ENCODE data around the gene NET1. TPM values are rescaled to one million over a fixed set of nuclear protein-coding genes. Genes with fewer than 3 reads are reported as not detected.

The NET1 gene
- total and polyA plus RNA-seq, 8 donors, result 50.2 to 246 (median 84.6) TPM

GRCh38 chr10:5393529-5393928, 18.8 kb upstream of the NET1 start:
- H3K4me3 ChIP-seq, result no peak overlapping the region
- intact Hi-C loops (cut with DNase I; ENCODE audit: low total_unique reads), result no loop called here

GRCh38 chr10:5395168-5395567, 17.2 kb upstream of the NET1 start:
- Histone ChIP-seq H3K9me3 (peaks cover 12 to 31% (median 16%) of the 10 kb centered on the region in 4 donors), H3K27ac (no peak overlapping the region), H3K4me1 (peaks cover 0 to 5% (median 0%) of the 10 kb centered on the region in 4 donors), H3K36me3 (no peaks in the 10 kb centered on the region), H3K4me3 (no peak overlapping the region), H3K27me3 (no peaks in the 10 kb centered on the region)
- intact Hi-C loops (cut with DNase I; ENCODE audit: low total_unique reads), result no loop called here
- DNase-seq, result no peak
- WGBS, 5 donors, result 89 to 92% (median 91%) methylated on average over 6 to 18 of the region's 18 CpGs
- TF ChIP-seq EP300 (IDR thresholded peaks at IDR 0.05) (no peak), POLR2AphosphoS5 (IDR thresholded peaks at IDR 0.05) (no peak), POLR2A (IDR thresholded peaks at IDR 0.05) (no peak)
- TF ChIP-seq, protein P1, sequence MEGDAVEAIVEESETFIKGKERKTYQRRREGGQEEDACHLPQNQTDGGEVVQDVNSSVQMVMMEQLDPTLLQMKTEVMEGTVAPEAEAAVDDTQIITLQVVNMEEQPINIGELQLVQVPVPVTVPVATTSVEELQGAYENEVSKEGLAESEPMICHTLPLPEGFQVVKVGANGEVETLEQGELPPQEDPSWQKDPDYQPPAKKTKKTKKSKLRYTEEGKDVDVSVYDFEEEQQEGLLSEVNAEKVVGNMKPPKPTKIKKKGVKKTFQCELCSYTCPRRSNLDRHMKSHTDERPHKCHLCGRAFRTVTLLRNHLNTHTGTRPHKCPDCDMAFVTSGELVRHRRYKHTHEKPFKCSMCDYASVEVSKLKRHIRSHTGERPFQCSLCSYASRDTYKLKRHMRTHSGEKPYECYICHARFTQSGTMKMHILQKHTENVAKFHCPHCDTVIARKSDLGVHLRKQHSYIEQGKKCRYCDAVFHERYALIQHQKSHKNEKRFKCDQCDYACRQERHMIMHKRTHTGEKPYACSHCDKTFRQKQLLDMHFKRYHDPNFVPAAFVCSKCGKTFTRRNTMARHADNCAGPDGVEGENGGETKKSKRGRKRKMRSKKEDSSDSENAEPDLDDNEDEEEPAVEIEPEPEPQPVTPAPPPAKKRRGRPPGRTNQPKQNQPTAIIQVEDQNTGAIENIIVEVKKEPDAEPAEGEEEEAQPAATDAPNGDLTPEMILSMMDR (IDR thresholded peaks at IDR 0.05), result no peak

More at GRCh38 chr10:5393529-5393928, 18.8 kb upstream of the NET1 start:
- no peak for DNase-seq
- Histone ChIP-seq H3K27me3 (no peaks in the 10 kb centered on the region), H3K9me3 (peaks cover 12 to 37% (median 24%) of the 10 kb centered on the region in 4 donors), H3K4me1 (peaks cover 0 to 5% (median 0%) of the 10 kb centered on the region in 4 donors), H3K36me3 (no peaks in the 10 kb centered on the region), H3K27ac (no peak overlapping the region)
- no peak for TF ChIP-seq POLR2A (IDR thresholded peaks at IDR 0.05)
- TF ChIP-seq, protein P1 (IDR thresholded peaks at IDR 0.05), result no peak
- TF ChIP-seq POLR2AphosphoS5 (IDR thresholded peaks at IDR 0.05), result no peak
- TF ChIP-seq EP300 (IDR thresholded peaks at IDR 0.05), result no peak
- 92 to 96% (median 95%) methylated on average over 13 to 14 of the region's 14 CpGs for WGBS, 5 donors

DNA sequence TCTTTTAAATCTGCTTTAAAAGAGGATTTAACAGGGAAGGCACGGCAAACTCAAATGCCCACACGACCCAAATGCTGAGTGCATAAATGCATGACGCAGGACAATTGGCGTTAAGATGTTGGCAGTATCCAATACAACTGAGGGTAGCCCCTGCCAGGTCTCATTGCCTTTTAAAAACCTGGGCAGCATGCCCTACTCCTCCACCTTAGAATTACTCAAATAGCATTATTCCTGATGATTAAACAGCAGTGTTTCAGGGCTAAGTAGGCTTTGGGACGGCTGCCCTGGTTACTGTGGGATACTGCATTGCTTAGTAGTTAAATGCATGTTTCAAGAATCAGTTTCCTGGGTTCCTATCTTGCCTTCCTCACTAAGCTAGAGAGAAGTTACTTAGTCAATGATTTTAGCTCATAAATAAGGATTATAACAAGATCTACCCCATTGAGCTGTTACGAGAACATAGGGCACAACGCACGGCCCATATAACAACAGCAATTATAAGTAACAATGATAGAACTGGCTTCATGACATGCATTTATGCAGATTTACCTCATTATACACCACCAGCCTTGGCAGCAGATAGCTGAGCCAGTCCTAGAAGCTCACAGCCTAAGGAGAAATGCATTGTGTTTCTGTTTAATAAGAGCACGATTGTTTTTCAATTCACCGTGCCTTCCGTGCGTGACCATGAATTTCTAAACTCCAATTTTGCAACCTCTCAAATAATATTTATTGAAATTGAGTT, 15.6 kb upstream of the NET1 start:
- Histone ChIP-seq H3K9me3 (peaks cover 0 to 16% (median 2%) of the 10 kb centered on the region in 4 donors), H3K27me3 (no peaks in the 10 kb centered on the region), H3K4me1 (peaks cover 0 to 5% (median 0%) of the 10 kb centered on the region in 4 donors), H3K27ac (peak overlapping the region in 2 of 5 donors; percentile 25 to 64), H3K4me3 (no peak overlapping the region), H3K36me3 (no peaks in the 10 kb centered on the region)
- TF ChIP-seq EP300 (IDR thresholded peaks at IDR 0.05), result no peak
- peak in 1 of 3 donors; percentile 23 for TF ChIP-seq POLR2AphosphoS5 (IDR thresholded peaks at IDR 0.05)
- TF ChIP-seq POLR2A (IDR thresholded peaks at IDR 0.05), result no peak
- TF ChIP-seq, protein P1 (IDR thresholded peaks at IDR 0.05), result no peak
- 65 to 85% (median 82%) methylated on average over 12 of the region's 12 CpGs for WGBS, 5 donors
- intact Hi-C loops (cut with DNase I; ENCODE audit: low total_unique reads), result no loop called here
- DNase-seq, result peak in 1 of 2 donors; percentile 52

- no peak overlapping the region for H3K4me3 ChIP-seq
- intact Hi-C loops (cut with DNase I; ENCODE audit: low total_unique reads), result no loop called here
- no peaks in the 10 kb centered on the region for H3K27me3 ChIP-seq
- peak overlapping the region in 2 of 5 donors; percentile 30 to 73 for H3K27ac ChIP-seq
- H3K4me1 ChIP-seq, result peaks cover 0 to 14% (median 2%) of the 10 kb centered on the region in 4 donors
- 63 to 72% (median 66%) methylated on average over 6 of the region's 6 CpGs for whole genome bisulfite sequencing, 5 donors
- H3K36me3 ChIP-seq, result no peaks in the 10 kb centered on the region
- H3K9me3 ChIP-seq, result no peaks in the 10 kb centered on the region
- TF ChIP-seq POLR2AphosphoS5 (IDR thresholded peaks at IDR 0.05) (no peak), EP300 (IDR thresholded peaks at IDR 0.05) (no peak), POLR2A (IDR thresholded peaks at IDR 0.05) (no peak)
- TF ChIP-seq, protein P1 (IDR thresholded peaks at IDR 0.05), result no peak
- no peak for DNase-seq
Observed at GRCh38 chr10:5399332-5399731, 13.0 kb upstream of the NET1 start.

All from stomach (tissue), 9 donors.